DND-41 (cell line): ENCODE data around the gene ADAMTS9.

Experiments used
- CTCF ChIP-seq: IDR thresholded peaks from 2 replicates; pipeline ENCODE4 v1.5.1; 2012; ENCODE audit warnings: borderline replicate concordance, low read length, moderate library complexity, mild to moderate bottlenecking; ENCODE audit not compliant: poor library complexity, severe bottlenecking; ENCODE audit errors: extremely low read depth
- EZH2 ChIP-seq: IDR thresholded peaks from 3 replicates; pipeline ENCODE4 v1.6.1; 2012; ENCODE audit warnings: borderline replicate concordance, low read depth, mild to moderate bottlenecking, moderate library complexity, low read length, inconsistent platforms; ENCODE audit not compliant: severe bottlenecking

DNA sequence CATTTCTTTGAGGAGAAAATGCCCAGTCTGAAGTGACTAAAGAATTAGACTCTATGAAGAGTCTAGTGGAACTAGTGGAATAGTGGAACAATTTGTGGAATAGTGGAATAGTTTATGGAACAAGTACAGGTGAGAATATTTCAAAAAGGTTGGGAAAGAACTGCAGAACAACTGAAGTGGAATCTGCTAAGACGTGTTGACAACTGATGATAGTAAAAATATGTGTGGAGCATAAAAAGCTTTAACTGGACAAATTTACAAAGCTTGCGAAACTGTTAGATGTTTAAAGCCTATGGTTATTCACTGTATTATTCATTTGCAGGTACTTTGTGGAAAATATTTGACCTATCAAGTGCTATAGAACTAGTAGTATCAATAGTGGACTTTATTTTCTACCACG is 164.5 kb downstream of the ADAMTS9 start:
- TF ChIP-seq CTCF, result no peak
- no peak for TF ChIP-seq EZH2
